GM18951 (cell line): ENCODE measurements around the gene WHAMM.
"Not testable (repeated sequence)": the region's sequence is repeated elsewhere in the genome, so short reads cannot be mapped to it uniquely, and the experiment has no call there.

Experiments used
- POLR2A ChIP-seq: IDR thresholded peaks from 4 replicates; pipeline ENCODE4 v1.6.1; 2011; ENCODE audit warnings: mild to moderate bottlenecking; ENCODE audit not compliant: insufficient read length, insufficient read depth; ENCODE audit errors: extremely low read depth
- in situ Hi-C: fragments of 300-500 bp; cut with MboI; formaldehyde crosslinking; loops from one replicate; pipeline ENCODE4 v1.12.0; 2022; ENCODE audit warnings: low sequenced_read_pairs, mixed read lengths, inconsistent platforms; ENCODE audit not compliant: unreplicated experiment

WHAMM gene

GRCh38 chr15:82810061-82810889 lies 847 bp downstream of the WHAMM start:
- in situ Hi-C loops = no loop called here
- TF ChIP-seq POLR2A = no peak

GRCh38 chr15:82810890-82811426 lies 1.5 kb downstream of the WHAMM start:
- TF ChIP-seq POLR2A = no peak
- in situ Hi-C loops = no loop called here

- TF ChIP-seq POLR2A = no peak
- in situ Hi-C loops = no loop called here
Measured at GRCh38 chr15:82812994-82813393, 3.6 kb downstream of the WHAMM start.

- in situ Hi-C loops = no loop called here
- TF ChIP-seq POLR2A = no peak
Measured at GRCh38 chr15:82820128-82820527, 10.7 kb downstream of the WHAMM start.

GRCh38 chr15:82821396-82821795 lies 12.0 kb downstream of the WHAMM start:
- in situ Hi-C loops = not testable (repeated sequence)

- in situ Hi-C loops = not testable (repeated sequence)
Measured at GRCh38 chr15:82821851-82822250, 12.4 kb downstream of the WHAMM start.

GRCh38 chr15:82823049-82823448 lies 13.6 kb downstream of the WHAMM start:
- in situ Hi-C loops = no loop called here
- TF ChIP-seq POLR2A = no peak

GRCh38 chr15:82828075-82828474 lies 18.6 kb downstream of the WHAMM start:
- in situ Hi-C loops = no loop called here
- no peak for TF ChIP-seq POLR2A

GRCh38 chr15:82829234-82829633 lies 19.8 kb downstream of the WHAMM start:
- in situ Hi-C loops = no loop called here
- TF ChIP-seq POLR2A = no peak

- in situ Hi-C loops = no loop called here
- no peak for TF ChIP-seq POLR2A
Measured at GRCh38 chr15:82830427-82831173, 21.2 kb downstream of the WHAMM start.

- in situ Hi-C loops = no loop called here
- no peak for TF ChIP-seq POLR2A
Measured at GRCh38 chr15:82831894-82832600, 22.6 kb downstream of the WHAMM start.

- no peak for TF ChIP-seq POLR2A
- in situ Hi-C loops = no loop called here
Measured at GRCh38 chr15:82832601-82833361, 23.4 kb downstream of the WHAMM start.

GRCh38 chr15:82833362-82833682 lies 23.9 kb downstream of the WHAMM start:
- no peak for TF ChIP-seq POLR2A
- in situ Hi-C loops = no loop called here
